ENCODE data around the gene CTDSP2. TPM values are rescaled to one million over a fixed set of nuclear protein-coding genes. Genes with fewer than 3 reads are reported as not detected.
"Not testable (repeated sequence)": the region's sequence is repeated elsewhere in the genome, so short reads cannot be mapped to it uniquely, and the experiment has no call there.

CTDSP2 gene
- polyA plus RNA-seq, 3 donors: 59.1 to 148 (median 70.2) TPM

GRCh38 chr12:57859121-57859520 is 12.6 kb upstream of the CTDSP2 start:
- H3K27me3 Mint-ChIP-seq (ENCODE audit: low read depth in 3 of 3): peaks cover 4 to 17% (median 12%) of the 10 kb centered on the region in 3 donors
- no peak overlapping the region for H3K4me2 ChIP-seq (replicated peaks; ENCODE audit: extremely low read depth, low read length, poor library complexity, severe bottlenecking)
- intact Hi-C loops (cut with micrococcal nuclease): no loop called here
- H3K36me3 ChIP-seq (replicated peaks in 1 of 2; ENCODE audit: control insufficient read depth in 1 of 2, insufficient read depth in 2 of 2, low read length in 2 of 2): no peaks in the 10 kb centered on the region
- WGBS (ENCODE audit: insufficient coverage): no CpG with 5 or more reads among the region's 5 CpGs
- no peak for DNase-seq
- H3K9ac ChIP-seq (ENCODE audit: insufficient read depth, low read length, poor library complexity, severe bottlenecking): no peak overlapping the region
- no peak for TF ChIP-seq CTCF (IDR thresholded peaks at IDR 0.05)
- H3K27me3 ChIP-seq (ENCODE audit: control insufficient read depth in 2 of 2, insufficient read depth in 2 of 2, low read length in 2 of 2): peaks cover 1 to 2% of the 10 kb centered on the region in 2 donors
- H3K27ac Mint-ChIP-seq: no peak overlapping the region
- H4K20me1 ChIP-seq (ENCODE audit: insufficient read depth, low read length): peaks cover 3% of the 10 kb centered on the region
- H3K27ac ChIP-seq (ENCODE audit: low read depth in 1 of 2, low read length in 2 of 2): no peak overlapping the region
- H3K4me3 ChIP-seq (replicated peaks in 1 of 3; ENCODE audit: low read depth in 2 of 3, low read length in 3 of 3): no peak overlapping the region
- H3K79me2 ChIP-seq (ENCODE audit: insufficient read depth, low read length): no peaks in the 10 kb centered on the region
- H3K4me1 ChIP-seq (ENCODE audit: control insufficient read depth in 1 of 2, insufficient read depth in 2 of 2, low read length in 2 of 2): peaks cover 13 to 15% of the 10 kb centered on the region in 2 donors
- H3K9me3 Mint-ChIP-seq: peaks cover 0 to 7% (median 4%) of the 10 kb centered on the region in 7 donors
- H3K36me3 Mint-ChIP-seq: no peaks in the 10 kb centered on the region
- H3K4me1 Mint-ChIP-seq: peaks cover 14% of the 10 kb centered on the region
- no peak overlapping the region for H2AFZ ChIP-seq (ENCODE audit: insufficient read depth, low read depth, low read length, poor library complexity, severe bottlenecking)
- H3K9me3 ChIP-seq (replicated peaks in 1 of 2; ENCODE audit: control insufficient read depth in 1 of 2, insufficient read depth in 1 of 2, low read length in 2 of 2): no peaks in the 10 kb centered on the region
- H3K4me3 Mint-ChIP-seq: no peak overlapping the region

- H3K9me3 Mint-ChIP-seq; H2AFZ ChIP-seq (ENCODE audit: insufficient read depth, low read depth, low read length, poor library complexity, severe bottlenecking); DNase-seq; H3K36me3 Mint-ChIP-seq; H3K4me3 ChIP-seq (replicated peaks in 1 of 3; ENCODE audit: low read depth in 2 of 3, low read length in 3 of 3); H3K36me3 ChIP-seq (replicated peaks in 1 of 2; ENCODE audit: control insufficient read depth in 1 of 2, insufficient read depth in 2 of 2, low read length in 2 of 2); H3K9me3 ChIP-seq (replicated peaks in 1 of 2; ENCODE audit: control insufficient read depth in 1 of 2, insufficient read depth in 1 of 2, low read length in 2 of 2); H3K4me3 Mint-ChIP-seq; H3K4me2 ChIP-seq (replicated peaks; ENCODE audit: extremely low read depth, low read length, poor library complexity, severe bottlenecking); H3K79me2 ChIP-seq (ENCODE audit: insufficient read depth, low read length); H3K27ac Mint-ChIP-seq; H3K27me3 ChIP-seq (ENCODE audit: control insufficient read depth in 2 of 2, insufficient read depth in 2 of 2, low read length in 2 of 2); H3K9ac ChIP-seq (ENCODE audit: insufficient read depth, low read length, poor library complexity, severe bottlenecking); intact Hi-C loops (cut with micrococcal nuclease); H3K27ac ChIP-seq (ENCODE audit: low read depth in 1 of 2, low read length in 2 of 2): not testable (repeated sequence)
- Histone ChIP-seq H3K4me1 (ENCODE audit: control insufficient read depth in 1 of 2, insufficient read depth in 2 of 2, low read length in 2 of 2) (peaks cover 17 to 24% of the 10 kb centered on the region in 2 donors), H4K20me1 (ENCODE audit: insufficient read depth, low read length) (peaks cover 11% of the 10 kb centered on the region)
- WGBS (ENCODE audit: insufficient coverage): 100% methylated on average over 1 of the region's 7 CpGs
- Mint-ChIP-seq H3K4me1 (peaks cover 24% of the 10 kb centered on the region), H3K27me3 (ENCODE audit: low read depth in 3 of 3) (peaks cover 5 to 19% (median 15%) of the 10 kb centered on the region in 3 donors)
These were observed 11.6 kb upstream of the CTDSP2 start for GRCh38 chr12:57858123-57858522.
